ELF-1 (cell line): ENCODE results near the gene CTNND2.

ENCODE experiments used
- DNase-seq: peaks from one replicate; pipeline ENCODE4 v3.0.0-alpha.2; 2016; ENCODE audit warnings: low read depth, low spot score

The CTNND2 gene

GRCh38 chr5:11177999-11178711, 726.1 kb downstream of the CTNND2 start:
- DNase-seq: no peak

- DNase-seq: no peak
Measured at GRCh38 chr5:11174591-11174990, 729.7 kb downstream of the CTNND2 start.

DNA sequence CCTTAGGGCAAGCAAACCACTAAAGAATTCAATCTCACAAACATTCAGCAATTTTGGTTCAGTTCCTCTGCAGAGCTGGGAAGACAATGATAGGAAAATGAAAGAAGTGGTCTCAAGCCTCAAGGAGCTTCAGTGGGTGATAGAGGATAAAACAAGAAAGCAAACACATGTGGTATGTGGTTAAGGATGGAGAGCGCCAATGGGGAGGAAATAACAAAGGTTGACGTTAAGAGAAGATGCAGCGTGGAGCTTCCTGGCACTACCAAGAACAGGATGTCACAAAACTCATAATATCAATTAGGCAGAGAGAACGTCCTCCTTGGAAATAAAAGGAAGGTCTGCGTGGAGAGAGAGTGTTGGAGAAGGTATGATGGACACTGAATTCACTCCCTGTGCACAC, 731.8 kb downstream of the CTNND2 start:
- DNase-seq: no peak

DNA sequence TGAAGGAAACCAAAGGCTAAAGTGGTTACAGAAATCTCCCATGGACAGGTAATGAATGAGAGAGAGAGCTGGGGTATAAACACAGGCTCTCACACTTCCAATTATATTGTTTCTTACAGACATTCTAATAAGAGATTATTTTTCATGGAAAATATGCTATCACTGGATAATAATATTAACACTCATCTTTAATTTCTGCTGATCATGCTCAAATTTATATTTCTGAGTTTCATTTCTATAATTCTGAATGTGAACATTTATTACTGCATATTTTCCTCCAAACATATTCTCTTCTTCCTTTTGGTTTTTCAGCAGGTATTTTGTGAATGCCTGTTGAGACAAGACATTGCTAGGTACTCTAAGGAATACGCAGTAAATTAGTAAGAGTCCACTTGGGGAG, 733.0 kb downstream of the CTNND2 start:
- DNase-seq: no peak

DNA sequence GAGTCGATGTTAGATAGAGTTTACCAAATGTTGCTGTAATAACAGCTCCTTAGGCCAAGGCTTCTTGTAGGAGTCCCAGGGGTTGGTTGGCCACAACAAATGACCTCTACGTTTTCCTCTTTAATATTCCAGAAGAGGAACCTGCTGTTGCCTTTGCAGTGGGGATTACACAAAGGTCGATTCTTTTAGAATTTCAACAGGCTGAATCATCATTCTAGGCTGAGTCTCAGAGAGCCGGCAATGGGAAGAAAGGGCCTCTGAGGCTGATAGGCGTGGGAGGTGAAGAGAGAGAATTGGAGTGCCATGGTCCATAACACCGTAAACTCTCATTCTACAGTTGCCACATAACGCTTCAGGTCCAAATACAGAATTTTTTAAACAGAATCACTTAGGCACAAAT, 737.3 kb downstream of the CTNND2 start:
- no peak for DNase-seq

DNA sequence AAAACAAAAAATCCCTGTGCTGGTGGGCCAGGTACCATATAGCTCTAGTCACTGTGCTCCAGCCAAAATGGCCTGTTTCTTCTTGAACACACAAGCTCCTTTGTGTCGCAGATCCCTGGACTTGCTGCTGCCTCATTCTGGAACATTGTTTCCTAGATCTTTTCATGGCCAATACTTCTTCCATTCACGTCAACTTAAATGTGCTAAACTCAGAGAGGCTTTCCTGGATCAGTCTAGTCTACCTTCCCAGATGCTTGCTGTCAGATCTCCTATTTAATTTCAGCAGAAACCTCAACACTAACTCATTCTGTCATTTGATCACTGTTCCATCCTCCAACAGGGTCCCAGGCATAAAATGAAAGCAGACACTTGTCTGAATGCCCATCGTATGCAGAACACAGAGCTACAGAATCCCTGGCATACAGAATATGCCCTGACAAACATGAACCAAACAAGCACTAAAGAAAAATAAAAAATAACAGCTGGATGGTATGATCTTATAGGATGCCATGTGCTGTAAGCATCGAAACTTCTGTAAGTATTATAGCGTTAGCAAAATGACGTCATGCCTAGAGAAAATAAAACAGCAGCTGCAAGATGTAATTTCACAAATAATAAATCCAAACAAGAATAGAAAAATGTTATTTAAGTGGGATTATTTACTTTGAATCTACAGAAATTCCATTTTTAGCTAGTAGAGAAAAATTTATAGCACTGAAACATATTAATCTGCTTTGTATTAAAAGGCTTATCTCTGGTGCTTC, 739.5 kb downstream of the CTNND2 start:
- no peak for DNase-seq

DNA sequence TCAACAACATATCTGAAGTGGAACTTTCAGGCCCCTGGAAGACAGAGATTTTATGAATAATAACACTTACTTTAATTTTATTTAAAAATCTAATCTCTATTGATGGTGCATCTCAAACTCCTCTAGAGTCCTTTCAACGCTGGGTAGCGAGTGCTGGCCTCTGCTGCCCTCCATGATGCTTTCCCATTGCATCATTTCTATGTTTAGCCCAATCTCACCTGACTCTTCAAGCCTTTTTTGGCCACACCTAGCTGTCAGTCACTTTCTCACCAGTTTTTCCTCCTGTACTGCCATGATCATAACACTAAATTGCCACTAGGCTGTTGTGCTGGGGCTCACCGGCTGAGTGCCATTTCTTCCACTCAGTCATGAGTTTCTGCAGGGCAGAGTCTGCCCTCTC, 747.1 kb downstream of the CTNND2 start:
- DNase-seq: no peak

- DNase-seq: no peak
Measured at GRCh38 chr5:11153670-11154382, 750.4 kb downstream of the CTNND2 start.

- no peak for DNase-seq
Measured at GRCh38 chr5:11152368-11152767, 751.9 kb downstream of the CTNND2 start.

DNA sequence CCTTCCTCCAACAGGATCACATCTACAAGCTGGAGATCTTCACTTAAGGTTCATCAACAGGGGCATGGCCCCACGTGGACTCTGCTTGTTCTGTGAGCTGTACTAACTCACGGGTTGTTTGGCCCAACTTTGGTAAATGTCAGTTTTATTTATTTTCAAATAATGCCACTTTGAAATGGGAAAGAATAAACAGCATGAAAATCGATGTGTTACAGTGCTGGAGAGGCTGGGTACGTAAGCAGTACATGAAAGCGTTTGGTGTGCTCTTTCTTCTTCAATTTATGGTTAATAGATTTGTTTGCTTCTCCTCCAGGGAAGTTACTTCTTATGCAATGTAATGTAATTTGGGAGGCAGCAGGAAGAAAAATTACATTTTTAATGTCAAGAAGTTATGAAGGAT, 753.3 kb downstream of the CTNND2 start:
- no peak for DNase-seq

- no peak for DNase-seq
Measured at GRCh38 chr5:11148810-11149539, 755.3 kb downstream of the CTNND2 start.

DNA sequence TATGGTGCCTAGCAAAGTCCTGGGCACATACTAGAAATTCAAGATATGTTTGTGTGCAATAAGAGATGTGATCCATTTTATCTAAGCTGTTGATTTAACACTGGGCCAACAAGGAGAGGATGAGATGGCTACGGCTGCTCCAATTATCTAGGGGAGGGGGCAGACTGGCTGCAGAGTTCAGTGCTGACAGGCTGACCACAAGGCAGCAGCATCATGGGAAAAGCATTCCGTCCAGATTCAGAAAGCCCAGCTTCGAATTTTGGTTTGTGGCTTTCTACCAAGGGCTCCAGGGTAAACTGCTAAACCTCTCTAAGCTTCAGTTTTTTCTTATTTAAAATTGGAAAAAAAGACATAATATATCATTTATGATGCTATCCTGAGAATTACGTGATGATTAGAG, 758.1 kb downstream of the CTNND2 start:
- no peak for DNase-seq

GRCh38 chr5:11143456-11144267, 760.6 kb downstream of the CTNND2 start:
- no peak for DNase-seq

DNA sequence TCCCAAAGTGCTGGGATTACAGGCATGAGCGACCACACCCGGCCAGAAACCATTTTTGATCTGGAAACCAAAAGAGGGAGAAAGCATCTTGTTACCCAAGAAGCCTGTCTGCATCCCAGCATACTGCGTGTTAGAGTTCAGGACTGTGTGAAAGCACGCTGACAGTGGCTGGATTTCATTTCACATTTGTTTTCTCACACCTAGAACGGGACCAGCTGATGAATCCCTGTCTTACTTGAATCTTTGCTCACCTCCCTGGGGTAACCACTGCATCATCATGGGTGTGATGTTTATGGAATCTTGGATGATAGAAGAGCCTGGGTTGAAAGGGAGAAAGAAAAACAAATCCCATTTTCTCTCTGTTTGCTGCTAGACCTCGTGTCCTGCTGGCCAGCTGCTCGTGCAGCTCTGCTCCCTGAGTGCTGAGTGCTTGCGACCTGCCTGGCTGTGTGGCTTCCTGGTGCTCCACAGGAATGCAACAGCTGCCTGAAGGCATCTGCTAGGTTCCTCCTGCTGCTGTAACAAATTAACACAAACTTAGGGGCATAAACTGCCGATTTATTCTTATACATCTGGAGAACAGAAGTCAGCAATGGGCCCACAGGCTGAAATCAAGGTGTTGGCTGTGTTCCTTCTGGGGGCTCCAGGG, 764.9 kb downstream of the CTNND2 start:
- DNase-seq: peak; percentile 62

GRCh38 chr5:11130131-11130530, 774.1 kb downstream of the CTNND2 start:
- DNase-seq: no peak

DNA sequence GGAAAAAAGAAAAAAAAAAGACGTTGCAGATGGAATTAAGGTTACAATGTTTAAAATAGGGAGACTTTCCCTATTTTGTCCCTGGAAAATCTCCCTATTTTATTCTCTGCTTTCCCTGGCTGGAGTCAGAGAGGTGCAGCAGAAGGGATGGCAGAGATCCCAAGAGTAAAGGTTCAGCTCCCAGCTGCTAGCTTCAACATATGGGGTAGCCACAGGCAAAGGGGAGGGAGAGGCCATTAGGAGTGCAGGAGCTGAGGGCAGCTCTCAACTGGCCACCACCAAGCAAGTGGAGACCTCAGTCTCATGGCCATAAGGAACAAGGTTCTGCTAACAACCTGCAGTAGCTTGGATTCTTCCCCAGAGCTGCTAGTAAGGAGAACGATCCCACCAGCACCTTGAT, 776.2 kb downstream of the CTNND2 start:
- no peak for DNase-seq

- no peak for DNase-seq
Measured at GRCh38 chr5:11126844-11127243, 777.4 kb downstream of the CTNND2 start.

DNA sequence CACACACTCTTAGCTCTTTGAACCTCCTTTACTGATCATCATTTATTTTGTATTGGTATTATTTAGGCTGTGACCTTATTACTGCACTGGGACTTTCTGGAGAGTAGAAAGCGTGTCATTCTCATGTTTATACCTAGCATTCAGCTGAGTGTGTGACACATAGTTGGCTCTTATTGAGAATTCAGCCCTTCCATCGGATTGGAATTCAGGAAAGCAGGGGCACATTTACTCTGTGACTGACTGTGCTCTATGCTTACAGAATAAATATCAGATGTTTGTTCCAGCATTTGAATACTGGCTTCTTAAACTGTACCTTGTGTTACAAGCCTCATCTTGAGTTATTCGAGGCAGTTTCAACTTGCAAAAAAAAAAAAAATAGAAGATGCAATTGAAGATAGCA, 782.4 kb downstream of the CTNND2 start:
- no peak for DNase-seq

DNA sequence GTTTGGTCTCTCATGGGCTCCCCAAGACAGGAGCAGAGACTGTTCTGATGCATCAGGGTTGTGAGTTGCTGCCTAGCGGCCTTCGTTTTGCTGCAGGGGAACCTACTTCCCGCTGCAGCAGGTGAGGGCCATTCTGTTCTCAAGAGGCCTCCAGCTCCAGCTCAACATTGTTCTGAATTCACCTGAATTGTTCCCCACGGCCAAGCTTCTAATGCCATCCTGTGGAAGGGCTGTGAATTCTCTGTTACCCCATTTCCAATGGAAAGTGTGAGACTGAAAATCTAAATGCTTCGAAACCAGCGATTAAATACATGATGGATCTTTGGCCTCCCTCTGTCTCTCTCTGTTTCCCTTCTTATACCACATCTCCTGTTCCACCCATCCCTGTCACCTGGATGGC, 794.1 kb downstream of the CTNND2 start:
- no peak for DNase-seq

- no peak for DNase-seq
Measured at GRCh38 chr5:11105696-11106095, 798.5 kb downstream of the CTNND2 start.
